ENCODE data around the gene HSFX3.
"Not testable (repeated sequence)": the region's sequence is repeated elsewhere in the genome, so short reads cannot be mapped to it uniquely, and the experiment has no call there.

Gene HSFX3, protein sequence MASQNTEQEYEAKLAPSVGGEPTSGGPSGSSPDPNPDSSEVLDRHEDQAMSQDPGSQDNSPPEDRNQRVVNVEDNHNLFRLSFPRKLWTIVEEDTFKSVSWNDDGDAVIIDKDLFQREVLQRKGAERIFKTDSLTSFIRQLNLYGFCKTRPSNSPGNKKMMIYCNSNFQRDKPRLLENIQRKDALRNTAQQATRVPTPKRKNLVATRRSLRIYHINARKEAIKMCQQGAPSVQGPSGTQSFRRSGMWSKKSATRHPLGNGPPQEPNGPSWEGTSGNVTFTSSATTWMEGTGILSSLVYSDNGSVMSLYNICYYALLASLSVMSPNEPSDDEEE

DNA sequence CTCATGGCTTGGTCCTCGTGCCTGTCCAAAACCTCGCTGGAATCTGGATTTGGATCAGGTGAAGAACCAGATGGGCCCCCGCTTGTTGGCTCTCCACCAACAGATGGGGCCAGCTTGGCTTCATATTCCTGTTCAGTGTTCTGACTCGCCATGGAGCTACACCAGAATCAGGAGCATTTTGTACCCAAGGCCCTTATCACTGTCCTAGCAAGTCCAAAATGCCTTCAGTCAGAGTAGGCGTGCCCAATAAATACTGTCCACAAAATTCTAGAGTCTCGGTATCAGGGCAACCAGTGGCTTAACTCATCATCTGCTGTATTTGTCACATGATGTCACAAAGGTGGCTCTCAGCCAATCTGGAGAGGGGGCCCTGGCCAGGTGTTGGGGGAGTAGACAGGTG lies at the start of gene HSFX3:
TSS of gene HSFX3 (minus strand) at position 224 of the 400 bp plus-strand sequence. CDS start at position 152, 72 bp downstream.
- H3K27ac ChIP-seq (ENCODE audit: low read depth, low read length); H3F3A ChIP-seq (ENCODE audit: insufficient read depth); H2AFZ ChIP-seq (ENCODE audit: low read depth, low read length, severe bottlenecking); H4K20me1 ChIP-seq (ENCODE audit: low read depth, low read length); H3K9me2 ChIP-seq (replicated peaks; ENCODE audit: insufficient read depth, low read length); H3K4me3 ChIP-seq (ENCODE audit: insufficient read depth, low read length, poor library complexity, severe bottlenecking); H3K9me3 ChIP-seq (ENCODE audit: insufficient read depth, low read length); H3K9ac ChIP-seq (ENCODE audit: low read length); H3K79me2 ChIP-seq (ENCODE audit: insufficient read depth, low read length); H3K4me2 ChIP-seq (ENCODE audit: low read depth, low read length, poor library complexity, severe bottlenecking); H3K36me3 ChIP-seq (ENCODE audit: low read length); H3K27me3 ChIP-seq (ENCODE audit: low read length): not testable (repeated sequence)

DNA sequence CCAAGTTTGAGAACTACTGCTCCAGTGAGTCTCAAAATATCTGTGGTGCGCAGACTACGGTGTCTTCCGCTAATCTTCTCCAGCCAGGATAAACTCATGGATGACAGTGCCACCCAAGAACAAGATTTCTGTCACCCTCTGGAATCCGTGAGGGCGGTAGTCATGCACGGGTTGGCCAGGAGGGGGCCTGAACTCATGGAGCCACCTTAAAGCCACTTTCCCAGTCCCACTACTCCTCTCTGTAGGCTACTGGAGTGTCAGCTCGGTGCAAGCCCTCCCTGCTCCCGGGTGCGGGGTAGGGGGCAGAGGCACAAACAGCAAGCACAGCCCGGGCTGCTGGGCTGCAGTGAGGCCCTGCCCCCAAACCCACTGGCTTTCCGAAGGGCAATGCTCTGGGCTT lies 48.9 kb upstream of the HSFX3 start:
- H3K9me2 ChIP-seq (replicated peaks; ENCODE audit: insufficient read depth, low read length); H3F3A ChIP-seq (ENCODE audit: insufficient read depth); H3K79me2 ChIP-seq (ENCODE audit: insufficient read depth, low read length); H3K27ac ChIP-seq (ENCODE audit: low read depth, low read length); H3K4me3 ChIP-seq (ENCODE audit: insufficient read depth, low read length, poor library complexity, severe bottlenecking); H3K9ac ChIP-seq (ENCODE audit: low read length); H3K9me3 ChIP-seq (ENCODE audit: insufficient read depth, low read length); H3K4me2 ChIP-seq (ENCODE audit: low read depth, low read length, poor library complexity, severe bottlenecking); H4K20me1 ChIP-seq (ENCODE audit: low read depth, low read length); H2AFZ ChIP-seq (ENCODE audit: low read depth, low read length, severe bottlenecking); H3K27me3 ChIP-seq (ENCODE audit: low read length); H3K36me3 ChIP-seq (ENCODE audit: low read length): not testable (repeated sequence)

DNA sequence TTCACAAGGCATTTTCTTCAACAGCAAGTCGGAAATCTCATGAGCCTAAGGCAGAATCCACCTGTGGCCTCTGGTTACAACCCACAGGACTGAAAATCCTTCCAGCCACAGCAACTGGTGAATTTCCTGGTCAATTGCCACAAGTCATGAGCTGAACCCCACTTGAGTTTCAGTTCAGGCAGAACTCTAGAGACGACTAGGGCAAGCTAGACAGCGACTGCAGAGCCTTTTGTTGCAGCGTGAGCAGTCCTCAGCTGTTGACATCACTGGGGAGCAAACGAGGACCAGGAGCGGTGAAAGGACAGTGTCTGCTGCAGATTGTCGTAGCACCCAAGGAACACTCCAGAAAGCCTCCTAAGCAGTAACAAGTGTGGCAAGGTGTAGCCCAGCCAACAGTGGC lies 46.2 kb upstream of the HSFX3 start:
- H3K36me3 ChIP-seq (ENCODE audit: low read length); H3K4me2 ChIP-seq (ENCODE audit: low read depth, low read length, poor library complexity, severe bottlenecking); H3K4me3 ChIP-seq (ENCODE audit: insufficient read depth, low read length, poor library complexity, severe bottlenecking); H2AFZ ChIP-seq (ENCODE audit: low read depth, low read length, severe bottlenecking); H3K9me2 ChIP-seq (replicated peaks; ENCODE audit: insufficient read depth, low read length); H3K79me2 ChIP-seq (ENCODE audit: insufficient read depth, low read length); H3K9me3 ChIP-seq (ENCODE audit: insufficient read depth, low read length); H3K27me3 ChIP-seq (ENCODE audit: low read length); H3F3A ChIP-seq (ENCODE audit: insufficient read depth); H4K20me1 ChIP-seq (ENCODE audit: low read depth, low read length); H3K27ac ChIP-seq (ENCODE audit: low read depth, low read length); H3K9ac ChIP-seq (ENCODE audit: low read length): not testable (repeated sequence)

DNA sequence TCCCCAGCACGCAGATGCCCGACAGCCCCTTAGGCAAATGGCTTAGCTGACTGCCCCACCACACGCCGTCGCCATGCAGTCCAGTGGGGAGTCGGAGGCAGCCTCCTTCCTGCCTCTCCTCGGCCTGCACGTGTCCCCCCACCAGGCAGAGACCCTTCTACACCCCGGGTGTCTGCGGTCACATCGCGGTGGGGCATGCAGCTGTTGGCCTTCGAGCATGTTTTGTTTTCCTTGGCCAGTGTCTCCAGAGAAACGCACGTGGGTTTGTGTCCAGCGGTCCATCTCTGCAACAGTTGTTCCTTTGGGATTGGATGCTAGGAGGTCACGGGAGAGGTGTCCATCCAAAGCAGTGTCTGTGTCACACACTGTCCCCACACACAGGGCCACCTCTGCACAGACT lies 45.5 kb upstream of the HSFX3 start, which contains the start of gene HSFX2:
TSS of gene HSFX2 (minus strand) at position 101 of the 400 bp plus-strand sequence. CDS start 614 bp downstream, outside the sequence.
- not testable (repeated sequence) for H3F3A ChIP-seq (ENCODE audit: insufficient read depth); H3K36me3 ChIP-seq (ENCODE audit: low read length); H3K9me2 ChIP-seq (replicated peaks; ENCODE audit: insufficient read depth, low read length); H3K4me3 ChIP-seq (ENCODE audit: insufficient read depth, low read length, poor library complexity, severe bottlenecking); H3K4me2 ChIP-seq (ENCODE audit: low read depth, low read length, poor library complexity, severe bottlenecking); H4K20me1 ChIP-seq (ENCODE audit: low read depth, low read length); H3K9me3 ChIP-seq (ENCODE audit: insufficient read depth, low read length); H2AFZ ChIP-seq (ENCODE audit: low read depth, low read length, severe bottlenecking); H3K27ac ChIP-seq (ENCODE audit: low read depth, low read length); H3K27me3 ChIP-seq (ENCODE audit: low read length); H3K9ac ChIP-seq (ENCODE audit: low read length); H3K79me2 ChIP-seq (ENCODE audit: insufficient read depth, low read length)

DNA sequence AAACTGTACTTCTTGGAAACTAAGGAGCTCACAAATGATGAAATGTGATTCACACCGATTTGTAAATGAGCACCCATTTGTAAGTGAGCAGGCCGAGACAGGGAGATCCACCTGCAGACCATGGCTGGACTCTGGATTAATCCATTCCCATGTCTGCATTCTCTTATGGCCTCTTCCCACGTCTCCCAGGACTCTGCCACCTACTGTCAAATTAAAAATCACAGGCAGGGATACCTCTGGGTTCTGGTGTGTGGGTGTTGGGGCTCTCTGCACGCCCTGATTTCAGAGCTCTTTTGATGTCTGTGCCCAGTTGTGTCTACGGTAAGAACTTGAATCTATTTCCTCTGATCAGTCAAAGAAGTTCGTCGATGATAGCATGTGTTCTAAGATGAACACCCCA lies 41.3 kb upstream of the HSFX3 start:
- H3K36me3 ChIP-seq (ENCODE audit: low read length); H3F3A ChIP-seq (ENCODE audit: insufficient read depth); H2AFZ ChIP-seq (ENCODE audit: low read depth, low read length, severe bottlenecking); H3K27me3 ChIP-seq (ENCODE audit: low read length); H3K27ac ChIP-seq (ENCODE audit: low read depth, low read length); H3K79me2 ChIP-seq (ENCODE audit: insufficient read depth, low read length); H4K20me1 ChIP-seq (ENCODE audit: low read depth, low read length); H3K9me3 ChIP-seq (ENCODE audit: insufficient read depth, low read length); H3K9ac ChIP-seq (ENCODE audit: low read length); H3K4me3 ChIP-seq (ENCODE audit: insufficient read depth, low read length, poor library complexity, severe bottlenecking); H3K4me2 ChIP-seq (ENCODE audit: low read depth, low read length, poor library complexity, severe bottlenecking); H3K9me2 ChIP-seq (replicated peaks; ENCODE audit: insufficient read depth, low read length): not testable (repeated sequence)

DNA sequence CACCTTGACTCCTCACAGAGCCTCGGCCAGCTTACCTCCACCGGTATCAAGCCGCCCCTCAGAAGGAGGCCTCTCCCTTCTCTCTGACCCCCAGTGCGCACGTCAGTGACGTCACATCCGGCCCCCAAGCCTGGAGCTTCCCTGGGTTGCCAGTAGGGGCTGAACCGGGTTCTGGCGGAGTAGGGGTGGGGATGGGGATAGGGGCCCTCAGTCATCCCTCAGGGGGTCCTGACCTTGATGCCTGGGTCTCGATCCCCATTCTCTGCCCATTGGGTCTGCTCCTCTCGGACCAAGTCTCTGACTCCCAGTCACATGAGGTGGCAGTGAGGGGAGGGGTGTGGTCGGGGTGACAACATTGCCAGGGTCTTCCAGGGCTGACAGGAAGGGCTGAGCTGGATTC lies 37.6 kb upstream of the HSFX3 start, which contains the start of gene MAGEA9B:
TSS of gene MAGEA9B (minus strand) at position 101 of the 400 bp plus-strand sequence. CDS start 4,280 bp downstream, outside the sequence.
- H3K9me3 ChIP-seq (ENCODE audit: insufficient read depth, low read length); H3F3A ChIP-seq (ENCODE audit: insufficient read depth); H3K4me2 ChIP-seq (ENCODE audit: low read depth, low read length, poor library complexity, severe bottlenecking); H3K27ac ChIP-seq (ENCODE audit: low read depth, low read length); H4K20me1 ChIP-seq (ENCODE audit: low read depth, low read length); H3K9ac ChIP-seq (ENCODE audit: low read length); H3K27me3 ChIP-seq (ENCODE audit: low read length); H3K79me2 ChIP-seq (ENCODE audit: insufficient read depth, low read length); H2AFZ ChIP-seq (ENCODE audit: low read depth, low read length, severe bottlenecking); H3K36me3 ChIP-seq (ENCODE audit: low read length); H3K4me3 ChIP-seq (ENCODE audit: insufficient read depth, low read length, poor library complexity, severe bottlenecking); H3K9me2 ChIP-seq (replicated peaks; ENCODE audit: insufficient read depth, low read length): not testable (repeated sequence)

DNA sequence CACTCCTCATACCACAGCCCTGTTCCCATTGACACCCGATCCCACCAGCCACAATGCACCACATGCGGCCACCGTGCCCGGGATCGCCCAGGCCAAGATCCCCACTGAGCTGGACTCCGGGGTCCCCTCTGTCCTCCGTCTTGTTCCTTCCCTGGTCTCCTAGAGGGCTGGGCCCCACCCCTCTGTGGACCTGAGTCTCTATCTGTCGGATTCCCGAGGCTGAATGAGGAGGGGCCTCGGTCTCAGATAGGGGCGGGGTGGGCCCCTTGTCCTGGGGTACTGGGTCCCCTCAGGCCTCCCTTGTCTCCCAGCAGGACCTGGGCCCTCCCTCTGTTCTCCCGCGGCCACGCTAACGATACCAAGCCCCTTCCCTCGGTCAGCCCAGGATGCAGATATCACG lies 35.9 kb upstream of the HSFX3 start:
- H3K4me2 ChIP-seq (ENCODE audit: low read depth, low read length, poor library complexity, severe bottlenecking); H2AFZ ChIP-seq (ENCODE audit: low read depth, low read length, severe bottlenecking); H3K9ac ChIP-seq (ENCODE audit: low read length); H3K27me3 ChIP-seq (ENCODE audit: low read length); H3K4me3 ChIP-seq (ENCODE audit: insufficient read depth, low read length, poor library complexity, severe bottlenecking); H3F3A ChIP-seq (ENCODE audit: insufficient read depth); H3K9me3 ChIP-seq (ENCODE audit: insufficient read depth, low read length); H3K27ac ChIP-seq (ENCODE audit: low read depth, low read length); H3K36me3 ChIP-seq (ENCODE audit: low read length); H4K20me1 ChIP-seq (ENCODE audit: low read depth, low read length); H3K79me2 ChIP-seq (ENCODE audit: insufficient read depth, low read length); H3K9me2 ChIP-seq (replicated peaks; ENCODE audit: insufficient read depth, low read length): not testable (repeated sequence)

DNA sequence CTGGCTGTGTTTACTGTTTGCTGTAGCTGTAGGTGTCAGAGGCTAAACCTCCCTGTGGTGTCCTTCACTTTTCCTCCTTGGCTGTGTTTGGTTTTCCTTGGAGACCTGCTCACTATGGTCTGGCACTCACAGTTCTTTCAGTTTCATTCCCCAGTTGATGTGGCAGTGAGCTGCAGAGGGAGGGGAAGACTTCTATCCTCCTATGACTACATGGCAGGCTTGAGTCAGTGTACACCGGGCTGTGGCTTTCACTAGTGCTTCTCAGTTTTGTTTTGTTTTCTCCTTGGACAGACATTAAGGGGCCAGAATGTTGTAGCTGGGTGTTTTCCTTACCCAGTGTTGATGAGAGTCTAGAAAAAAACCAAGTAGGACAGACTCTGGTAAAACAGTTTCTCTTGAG lies 23.7 kb upstream of the HSFX3 start:
- H3K4me2 ChIP-seq (ENCODE audit: low read depth, low read length, poor library complexity, severe bottlenecking); H3K9me2 ChIP-seq (replicated peaks; ENCODE audit: insufficient read depth, low read length); H3F3A ChIP-seq (ENCODE audit: insufficient read depth); H4K20me1 ChIP-seq (ENCODE audit: low read depth, low read length); H2AFZ ChIP-seq (ENCODE audit: low read depth, low read length, severe bottlenecking); H3K9me3 ChIP-seq (ENCODE audit: insufficient read depth, low read length); H3K27ac ChIP-seq (ENCODE audit: low read depth, low read length); H3K36me3 ChIP-seq (ENCODE audit: low read length); H3K9ac ChIP-seq (ENCODE audit: low read length); H3K4me3 ChIP-seq (ENCODE audit: insufficient read depth, low read length, poor library complexity, severe bottlenecking); H3K27me3 ChIP-seq (ENCODE audit: low read length); H3K79me2 ChIP-seq (ENCODE audit: insufficient read depth, low read length): not testable (repeated sequence)
